HCT116 (cell line): Measurements from ENCODE around the gene RBFOX2.

Experiments
- EZH2 ChIP-seq: fragments of 200-600 bp; sonication (generic); IDR thresholded peaks from 2 replicates; pipeline ENCODE4 v1.6.1; 2017; ENCODE audit warnings: antibody characterized with exemption, mixed run types
- FOSL1 ChIP-seq: IDR thresholded peaks from 2 replicates; pipeline ENCODE4 v1.6.1; 2012; ENCODE audit warnings: low read depth
- POLR2A ChIP-seq: IDR thresholded peaks from 2 replicates; pipeline ENCODE4 v1.7.0; 2011; ENCODE audit warnings: borderline replicate concordance; ENCODE audit not compliant: insufficient read depth, insufficient read length; ENCODE audit errors: extremely low read depth
- POLR2AphosphoS5 ChIP-seq: IDR thresholded peaks from 2 replicates; pipeline ENCODE4 v1.6.1; 2011; ENCODE audit warnings: mild to moderate bottlenecking, low read depth, low read length, moderate library complexity
- REST ChIP-seq: IDR thresholded peaks from 2 replicates; pipeline ENCODE4 v1.6.1; 2012; ENCODE audit warnings: low read depth
- SIN3A ChIP-seq: IDR thresholded peaks from 2 replicates; pipeline ENCODE4 v1.6.1; 2012; ENCODE audit warnings: low read depth
- ZFX ChIP-seq: fragments of 450-650 bp; IDR thresholded peaks from 2 replicates; pipeline ENCODE4 v1.6.1; 2017
- ZNF274 ChIP-seq: fragments of 200-500 bp; sonication (Bioruptor generic); IDR thresholded peaks from 2 replicates; pipeline ENCODE4 v1.6.1; 2014; ENCODE audit warnings: mild to moderate bottlenecking, low read depth, low read length, inconsistent platforms
- TF ChIP-seq, protein P1 (sequence below), 3 experiments: fragments of 200-600 bp in 1 of 3; sonication (generic) in 1 of 3; IDR thresholded peaks in 2 of 3; conservative IDR thresholded peaks in 1 of 3; 2 replicates each; pipeline ENCODE4 v1.5.1; 2012 to 2017; ENCODE audit warnings: low read depth in 2 of 3, low read length in 2 of 3, antibody characterized with exemption in 1 of 3, borderline replicate concordance in 1 of 3, control low read depth in 1 of 3, mild to moderate bottlenecking in 1 of 3, mixed read lengths in 1 of 3, mixed run types in 1 of 3, moderate library complexity in 1 of 3; ENCODE audit not compliant: insufficient read depth in 1 of 3
- TF ChIP-seq, protein P2 (sequence below): IDR thresholded peaks from 2 replicates; pipeline ENCODE4 v1.6.1; 2012

- TF ChIP-seq ZNF274 (no peak), SIN3A (no peak), EZH2 (no peak), REST (no peak), POLR2A (no peak), POLR2AphosphoS5 (no peak), ZFX (no peak), FOSL1 (no peak)
- TF ChIP-seq, protein P1, sequence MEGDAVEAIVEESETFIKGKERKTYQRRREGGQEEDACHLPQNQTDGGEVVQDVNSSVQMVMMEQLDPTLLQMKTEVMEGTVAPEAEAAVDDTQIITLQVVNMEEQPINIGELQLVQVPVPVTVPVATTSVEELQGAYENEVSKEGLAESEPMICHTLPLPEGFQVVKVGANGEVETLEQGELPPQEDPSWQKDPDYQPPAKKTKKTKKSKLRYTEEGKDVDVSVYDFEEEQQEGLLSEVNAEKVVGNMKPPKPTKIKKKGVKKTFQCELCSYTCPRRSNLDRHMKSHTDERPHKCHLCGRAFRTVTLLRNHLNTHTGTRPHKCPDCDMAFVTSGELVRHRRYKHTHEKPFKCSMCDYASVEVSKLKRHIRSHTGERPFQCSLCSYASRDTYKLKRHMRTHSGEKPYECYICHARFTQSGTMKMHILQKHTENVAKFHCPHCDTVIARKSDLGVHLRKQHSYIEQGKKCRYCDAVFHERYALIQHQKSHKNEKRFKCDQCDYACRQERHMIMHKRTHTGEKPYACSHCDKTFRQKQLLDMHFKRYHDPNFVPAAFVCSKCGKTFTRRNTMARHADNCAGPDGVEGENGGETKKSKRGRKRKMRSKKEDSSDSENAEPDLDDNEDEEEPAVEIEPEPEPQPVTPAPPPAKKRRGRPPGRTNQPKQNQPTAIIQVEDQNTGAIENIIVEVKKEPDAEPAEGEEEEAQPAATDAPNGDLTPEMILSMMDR (IDR thresholded peaks at IDR 0.05 in 2 of 3, conservative IDR thresholded peaks at IDR 0.05 in 1 of 3; ENCODE audit: borderline replicate concordance in 1 of 3, insufficient read depth in 1 of 3, low read depth in 2 of 3, low read length in 2 of 3) = no peak
- TF ChIP-seq, protein P2, sequence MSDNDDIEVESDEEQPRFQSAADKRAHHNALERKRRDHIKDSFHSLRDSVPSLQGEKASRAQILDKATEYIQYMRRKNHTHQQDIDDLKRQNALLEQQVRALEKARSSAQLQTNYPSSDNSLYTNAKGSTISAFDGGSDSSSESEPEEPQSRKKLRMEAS = no peak
Measured at GRCh38 chr22:35808377-35808776, 220.2 kb downstream of the RBFOX2 start.
